T1000 (cell line): Measurements from ENCODE around the gene SIRPB2.
"Not testable (repeated sequence)": the region's sequence is repeated elsewhere in the genome, so short reads cannot be mapped to it uniquely, and the experiment has no call there.

Experiments used
- DNase-seq: peaks from one replicate; lab custom pipeline; 2025; ENCODE audit warnings: mixed read lengths; lab: John Stamatoyannopoulos, UW

The SIRPB2 gene

DNA sequence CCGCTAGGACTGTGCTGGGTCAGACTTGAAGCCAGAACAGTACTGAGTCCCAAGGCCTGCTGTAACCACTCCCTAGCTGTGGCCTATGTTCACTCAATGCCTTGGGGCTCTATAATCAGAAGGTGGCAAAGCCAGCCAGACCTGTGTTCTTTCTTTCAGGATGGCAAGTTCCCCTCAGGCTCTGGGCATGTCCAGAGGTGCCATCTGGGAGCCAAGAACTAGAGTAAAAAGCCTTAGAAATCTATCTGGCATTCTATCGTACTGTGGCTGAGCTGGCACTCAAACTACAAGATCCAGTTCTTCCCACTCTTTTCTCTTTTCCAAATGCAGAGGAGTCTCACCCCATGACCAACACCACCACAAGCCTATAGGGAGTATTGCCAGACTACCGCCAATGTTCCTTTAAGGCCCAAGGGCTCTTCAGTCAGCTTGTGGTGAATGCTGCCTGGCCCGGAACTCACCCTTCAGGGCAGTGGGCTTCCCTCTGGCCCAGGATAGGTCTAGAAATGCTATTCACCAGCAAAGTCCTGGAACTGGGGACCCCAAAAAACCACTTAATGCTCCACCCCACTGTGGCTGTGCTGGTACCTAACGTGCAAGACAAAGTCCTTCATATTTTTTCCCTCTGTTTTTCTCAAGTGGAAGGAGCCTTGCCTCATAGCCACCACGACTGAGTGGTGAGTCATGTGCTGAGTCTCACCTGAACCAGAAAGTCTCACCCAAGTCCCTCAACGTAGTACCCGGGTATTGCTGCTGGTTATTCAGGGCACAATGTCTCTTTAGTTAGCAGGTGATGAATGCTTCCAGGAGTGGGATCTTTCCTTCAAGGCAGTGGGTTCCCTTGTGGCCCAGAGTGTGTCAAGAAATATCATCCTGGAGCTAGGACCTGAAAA is 8.6 kb upstream of the SIRPB2 start:
- DNase-seq, result no peak

DNA sequence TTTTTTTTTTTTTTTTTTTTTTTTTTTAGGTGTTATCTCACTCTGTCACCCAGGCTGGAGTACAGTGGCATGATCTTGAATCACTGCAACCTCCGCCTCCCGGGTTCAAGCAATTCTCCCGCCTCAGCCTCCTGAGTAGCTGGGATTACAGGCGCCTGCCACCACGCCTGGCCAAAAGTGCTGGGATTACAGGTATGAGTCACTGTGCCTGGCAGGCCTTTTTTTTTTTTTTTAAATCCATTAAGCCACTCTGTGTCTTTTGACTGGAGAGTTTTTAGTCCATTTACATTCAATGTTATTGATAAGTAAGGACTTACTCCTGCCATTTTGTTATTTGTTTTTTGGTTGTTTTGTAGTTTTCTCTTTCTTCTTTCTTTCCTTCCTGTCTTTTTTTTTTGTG is 6.2 kb upstream of the SIRPB2 start:
- DNase-seq, result not testable (repeated sequence)

DNA sequence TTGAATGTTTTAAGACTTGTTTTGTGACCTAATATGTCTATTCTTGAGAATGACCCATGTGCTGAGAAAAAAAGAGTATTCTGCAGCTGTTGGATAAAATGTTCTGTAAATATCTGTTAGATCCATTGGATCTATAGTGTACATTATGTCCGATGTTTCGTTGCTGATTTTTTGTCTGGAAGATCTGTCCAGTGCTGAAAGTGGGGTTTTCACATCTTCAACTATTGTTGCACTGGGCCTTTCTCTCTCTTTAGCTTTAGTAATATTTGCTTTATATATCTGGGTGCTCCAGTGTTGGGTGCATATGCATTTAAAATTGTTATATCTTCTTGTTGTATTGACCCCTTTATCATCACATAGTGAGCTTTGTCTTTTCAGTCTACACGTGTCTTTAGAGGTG is 5.7 kb upstream of the SIRPB2 start:
- DNase-seq, result no peak

DNA sequence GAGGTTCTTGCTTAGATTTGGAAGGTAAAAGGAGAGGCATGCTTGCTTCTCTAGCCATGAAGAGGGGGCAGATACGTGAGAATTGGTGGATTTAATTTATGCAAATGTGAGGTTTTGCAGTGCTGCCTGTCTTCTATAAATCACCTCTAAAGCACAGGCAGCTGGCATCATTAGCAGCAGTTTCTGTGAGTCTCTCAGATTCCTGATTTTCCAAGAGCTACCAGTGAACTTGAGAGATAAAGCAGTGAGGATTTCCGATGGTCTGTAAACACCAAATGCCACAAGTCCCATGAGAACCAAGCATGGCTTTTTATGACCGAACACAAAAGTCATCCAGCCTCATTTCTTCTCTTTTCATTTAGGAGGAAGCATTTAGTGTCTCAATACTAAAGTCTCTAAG is 3.2 kb upstream of the SIRPB2 start:
- no peak for DNase-seq

DNA sequence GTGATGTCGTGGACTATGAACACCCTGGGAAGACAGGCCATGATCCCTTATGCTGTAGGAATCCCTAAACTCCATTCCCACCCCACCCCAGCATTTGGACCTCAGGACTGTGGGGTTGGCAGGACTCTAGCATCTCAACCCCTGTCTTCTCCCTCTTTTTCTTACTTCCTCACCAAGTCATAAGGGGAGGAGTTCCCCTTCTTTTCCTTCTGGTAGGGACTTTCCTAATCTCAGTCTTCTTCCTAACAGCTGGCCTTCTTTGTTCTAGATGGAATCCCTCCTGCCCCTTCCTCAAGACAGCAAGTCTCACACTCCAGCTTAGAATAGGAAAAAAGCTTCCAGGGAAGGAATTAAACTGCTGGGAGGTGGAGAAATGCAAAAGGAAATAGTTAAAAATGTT is 2.3 kb upstream of the SIRPB2 start:
- DNase-seq, result no peak

DNA sequence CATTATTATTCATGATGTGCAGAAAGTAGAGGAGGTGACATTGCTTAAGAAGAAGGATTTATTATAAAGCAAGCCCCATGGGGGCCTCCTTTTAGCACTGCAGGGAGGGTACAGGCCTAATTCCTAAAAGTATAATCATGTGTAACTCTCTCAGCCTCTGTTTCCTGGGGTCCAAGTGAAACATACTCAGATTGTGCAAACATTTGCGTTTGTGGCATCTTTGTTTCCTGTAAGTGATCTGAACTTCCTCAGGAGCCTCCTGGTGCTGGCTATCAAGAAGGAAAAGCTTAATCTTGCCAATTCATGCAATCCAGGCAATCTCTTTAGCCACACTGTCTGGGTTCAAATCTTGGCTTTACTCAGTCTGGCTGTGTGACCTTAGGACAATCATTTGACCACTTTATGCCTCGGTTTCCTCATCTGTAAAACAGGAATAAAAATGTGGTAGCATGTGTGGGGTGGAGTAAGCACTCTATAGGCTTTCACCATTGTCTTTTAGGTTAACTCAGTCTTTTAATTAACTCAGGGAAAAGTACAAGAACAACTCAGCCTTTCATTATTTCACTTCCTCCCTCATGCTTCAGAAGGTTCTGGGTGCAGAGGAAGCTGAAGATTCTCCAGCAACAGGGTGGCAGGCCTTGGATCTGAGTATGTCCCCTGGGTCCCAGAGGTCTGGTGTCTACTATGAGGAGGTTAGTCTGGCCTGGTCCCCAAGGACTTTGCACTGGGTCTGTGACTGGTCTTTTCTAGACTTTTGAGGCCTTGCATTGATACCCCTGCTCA is 831 bp upstream of the SIRPB2 start:
- no peak for DNase-seq

DNA sequence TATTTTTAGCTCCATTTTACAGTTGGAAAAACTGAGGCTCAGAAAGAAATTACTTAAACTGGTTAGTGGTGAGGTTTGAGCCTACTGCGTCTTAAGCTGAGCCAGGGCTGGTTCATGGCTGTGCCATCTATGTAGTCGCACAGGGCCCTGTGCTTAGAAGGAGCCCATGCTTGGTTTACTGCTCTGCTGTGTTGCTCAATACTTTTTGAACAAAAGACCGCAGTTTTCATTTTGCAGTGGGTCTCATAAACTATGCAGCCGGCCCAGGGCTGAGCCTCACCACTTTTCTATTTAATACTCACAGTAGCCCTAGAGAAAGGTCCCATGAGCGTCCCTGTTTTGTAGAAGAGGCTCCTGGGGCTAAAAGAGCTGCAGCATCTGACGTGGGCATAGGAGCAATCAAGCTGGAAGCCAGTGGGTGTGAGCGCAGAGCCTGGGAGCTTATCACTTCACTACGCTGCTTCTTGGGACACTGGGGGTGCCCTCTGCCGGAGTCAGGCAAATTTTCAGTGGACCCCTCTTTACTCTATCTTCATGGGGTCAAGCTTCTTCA is 501 bp downstream of the SIRPB2 start:
- DNase-seq, result no peak

DNA sequence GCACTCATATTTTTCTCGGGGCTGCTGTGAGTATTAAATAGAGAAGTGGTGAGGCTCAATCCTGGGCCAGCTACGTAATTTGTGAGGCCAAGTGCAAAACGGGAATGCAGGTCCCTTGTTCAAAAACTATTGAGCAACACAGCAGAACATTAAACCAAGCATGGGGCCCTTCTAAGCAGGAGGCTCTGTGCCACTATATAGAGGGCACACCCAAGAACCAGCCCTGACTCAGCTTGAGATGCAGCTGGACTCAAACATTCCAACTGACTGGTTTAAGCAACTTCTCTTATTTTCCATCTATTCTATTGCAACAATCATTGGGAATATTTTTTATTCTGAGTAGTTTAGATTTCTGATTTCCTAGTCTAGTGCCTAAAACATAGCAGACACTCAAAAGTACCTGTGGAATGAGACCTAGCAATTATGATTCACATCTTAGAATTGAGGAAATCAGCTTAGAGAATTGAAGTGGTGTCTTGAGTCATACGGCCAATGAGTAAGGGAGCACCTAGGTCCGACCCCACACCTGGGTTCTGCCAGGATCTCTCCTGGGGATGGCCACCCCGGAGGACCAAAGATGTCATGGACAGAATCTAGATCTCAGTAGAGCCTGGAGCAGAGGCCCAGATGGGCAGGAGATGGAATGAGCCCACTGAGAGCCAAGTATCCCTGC is 1.3 kb downstream of the SIRPB2 start:
- no peak for DNase-seq

DNA sequence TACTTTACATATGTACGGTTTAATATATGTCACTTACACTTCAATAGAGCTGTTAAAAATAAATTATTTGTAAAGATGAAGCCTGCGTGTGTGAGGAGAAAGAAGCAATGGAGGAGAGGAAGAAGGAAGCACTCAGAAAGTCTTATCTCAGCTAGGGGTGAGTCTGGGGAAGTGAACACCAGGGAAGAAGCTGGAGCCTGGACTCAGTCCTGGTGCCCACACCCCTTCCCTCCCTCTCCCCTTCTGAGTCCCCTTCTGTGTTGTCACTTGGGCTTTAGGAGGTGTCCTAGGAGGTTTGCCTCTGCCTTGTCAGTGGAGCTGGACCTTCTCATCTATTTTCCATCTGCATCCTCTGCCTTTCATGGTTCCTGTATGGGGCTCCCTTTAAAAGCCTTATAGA is 1.9 kb downstream of the SIRPB2 start:
- no peak for DNase-seq

DNA sequence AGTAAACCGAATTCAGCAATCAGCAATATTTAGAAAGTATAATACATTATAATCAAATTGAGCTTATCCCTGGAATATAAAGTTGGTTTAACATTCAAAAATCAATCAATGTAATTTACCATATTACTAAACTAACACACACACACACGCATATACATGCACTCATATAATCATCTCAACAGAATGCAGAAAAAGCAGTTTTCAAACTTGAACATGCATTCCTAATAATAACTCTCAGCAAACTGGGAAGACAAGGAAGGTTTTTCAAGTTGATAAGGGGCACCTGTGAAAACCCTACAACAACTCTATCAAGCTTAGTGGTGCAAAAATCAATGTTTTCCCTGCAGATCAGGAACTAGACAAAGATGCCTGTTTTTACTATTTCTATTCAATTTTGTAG is 4.7 kb downstream of the SIRPB2 start:
- DNase-seq, result no peak

DNA sequence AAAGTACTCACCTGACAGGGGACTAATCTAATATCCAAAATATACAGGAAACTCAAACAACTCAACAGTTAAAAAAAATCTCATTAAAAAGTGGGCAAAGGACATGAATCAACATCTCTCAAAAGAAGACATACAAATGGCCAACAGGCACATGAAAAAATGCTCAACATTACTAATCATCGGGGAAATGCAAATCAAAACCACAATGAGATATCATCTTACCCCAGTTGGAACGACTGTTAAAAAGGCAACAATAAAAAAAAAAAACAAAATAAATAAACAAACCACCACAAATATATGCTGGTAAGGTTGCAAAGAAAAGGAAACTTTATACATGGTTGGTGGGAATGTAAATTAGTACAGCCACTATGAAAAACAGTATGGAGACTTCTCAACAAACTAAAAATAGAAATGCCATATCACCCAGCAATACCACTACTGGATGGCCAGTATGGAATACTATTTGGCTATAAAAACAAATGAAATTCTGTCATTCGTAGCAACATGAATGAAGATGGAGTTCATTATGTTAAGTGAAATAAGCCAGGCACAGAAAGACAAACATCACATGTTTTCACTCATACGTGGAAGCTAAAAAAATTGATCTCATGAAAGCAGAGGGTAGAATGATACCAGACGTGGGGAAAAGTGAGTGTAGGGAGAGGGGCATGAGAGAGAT is 6.6 kb downstream of the SIRPB2 start:
- DNase-seq, result no peak

DNA sequence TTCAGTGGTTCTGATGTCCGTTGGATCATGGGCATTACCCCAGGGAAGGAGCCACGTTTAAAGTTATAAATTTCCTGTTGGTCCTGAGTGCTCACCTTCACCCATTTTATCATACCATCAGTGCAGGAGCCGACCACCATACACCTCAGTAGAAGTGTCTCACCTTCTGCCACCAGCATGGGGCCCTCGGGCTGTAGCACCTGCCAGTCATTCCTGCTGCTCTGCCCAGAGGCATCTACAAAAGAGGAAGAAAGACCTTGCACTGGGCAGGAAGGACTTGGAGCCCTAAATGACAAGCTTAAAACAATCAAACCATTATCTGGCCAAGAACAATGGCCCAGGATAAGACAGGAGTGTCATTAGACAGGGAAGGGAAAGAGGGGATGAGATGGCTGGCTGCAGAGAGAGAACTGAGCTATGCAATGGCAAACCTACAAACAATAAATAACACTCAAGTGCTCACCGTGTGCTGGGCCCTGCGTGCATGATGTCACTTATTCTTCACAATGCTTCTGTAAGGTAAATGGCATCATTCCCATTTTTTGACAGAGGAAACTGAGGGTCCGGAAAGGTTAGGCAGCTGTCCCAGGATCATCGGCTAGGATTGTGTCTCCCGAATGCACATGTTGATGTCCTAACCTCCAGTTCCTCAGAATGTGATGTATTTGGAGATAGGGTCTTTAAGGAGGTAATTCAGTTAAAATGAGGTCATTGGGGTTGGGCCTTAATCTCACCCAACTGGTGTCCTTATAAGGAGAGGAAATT is 11.2 kb downstream of the SIRPB2 start:
- DNase-seq, result no peak

DNA sequence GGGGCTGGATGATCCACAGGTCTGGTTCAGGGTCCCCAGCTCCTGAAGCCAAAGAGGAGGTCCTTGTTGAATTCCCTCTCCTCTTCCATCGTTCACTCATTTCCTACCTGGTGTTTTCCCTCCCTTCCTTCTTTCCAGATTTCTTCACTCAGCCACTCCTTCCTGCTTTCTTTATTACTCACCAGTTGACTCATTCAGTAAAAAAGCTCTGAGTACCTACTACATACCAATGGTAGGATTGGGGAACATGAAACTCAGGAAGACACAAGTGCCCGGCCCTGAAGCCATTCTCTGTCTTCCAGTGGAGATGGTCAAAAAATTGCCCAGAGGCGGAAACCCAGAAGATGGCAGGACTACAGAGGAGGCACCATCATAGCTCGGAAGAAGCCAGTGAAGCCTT is 12.7 kb downstream of the SIRPB2 start:
- peak; percentile 14 for DNase-seq

DNA sequence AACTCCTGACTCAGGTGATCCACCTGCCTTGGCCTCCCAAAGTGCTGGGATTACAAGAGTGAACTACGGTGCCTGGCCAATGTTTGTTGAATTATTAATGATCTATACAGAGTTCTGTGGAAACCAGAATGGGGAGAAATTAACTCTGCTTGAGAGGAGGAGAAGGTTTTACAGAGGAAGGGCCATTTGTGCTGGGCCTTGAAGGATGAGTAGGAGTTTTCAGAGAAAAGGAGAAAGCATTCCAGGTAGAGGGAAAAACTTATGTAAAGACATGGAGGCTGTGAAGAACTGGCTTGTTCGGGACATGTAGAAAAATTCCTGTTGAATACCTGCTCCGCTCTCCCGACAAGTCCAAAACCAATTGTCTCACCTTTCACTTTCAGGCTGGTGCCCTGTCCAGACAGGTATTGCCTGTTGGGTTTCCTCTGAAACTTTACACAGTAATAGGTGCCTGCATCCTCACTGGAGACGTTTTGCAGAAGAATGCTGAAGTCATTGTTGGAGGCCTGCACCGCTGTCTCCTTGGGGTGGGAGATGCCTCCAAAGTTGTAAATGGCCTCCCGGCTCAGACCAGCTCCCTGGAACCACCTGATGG is 13.2 kb downstream of the SIRPB2 start:
- no peak for DNase-seq

DNA sequence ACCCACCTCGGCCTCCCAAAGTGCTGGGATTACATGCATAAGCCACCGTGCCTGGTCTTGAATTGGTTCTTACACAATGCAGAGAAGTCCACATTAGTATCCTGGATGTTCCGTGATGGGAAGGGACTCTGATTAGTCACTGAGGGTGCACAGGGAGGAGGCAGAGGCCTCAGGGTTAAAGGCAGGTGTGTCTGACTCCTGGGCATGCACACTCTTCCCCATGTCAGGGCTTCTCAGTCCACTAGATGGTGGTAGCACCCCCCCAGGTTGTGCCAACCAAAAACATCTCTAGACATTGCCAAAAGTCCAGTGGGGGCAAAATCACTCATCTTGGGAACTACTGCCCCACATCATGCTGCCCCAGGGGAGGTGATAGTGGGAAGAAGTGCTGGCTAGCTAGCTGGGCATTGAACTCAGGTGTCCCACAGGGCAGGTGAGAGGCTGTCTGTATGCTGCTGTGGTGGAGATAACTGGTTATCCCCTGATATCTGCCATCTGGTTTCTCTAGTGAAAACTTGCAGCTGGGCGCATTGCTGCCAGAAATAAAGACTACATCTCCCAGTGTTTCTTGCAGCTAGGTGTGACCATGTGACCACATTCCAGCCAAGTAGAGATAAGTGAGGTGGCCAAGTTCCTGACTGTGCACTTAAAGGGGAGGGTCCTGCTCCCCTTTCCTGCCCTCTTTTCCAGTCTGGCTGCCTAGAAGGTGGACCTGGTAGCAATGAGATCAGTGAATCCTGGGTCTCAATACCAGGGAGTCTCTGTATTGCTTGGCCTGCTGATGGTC is 16.2 kb downstream of the SIRPB2 start:
- DNase-seq, result no peak

DNA sequence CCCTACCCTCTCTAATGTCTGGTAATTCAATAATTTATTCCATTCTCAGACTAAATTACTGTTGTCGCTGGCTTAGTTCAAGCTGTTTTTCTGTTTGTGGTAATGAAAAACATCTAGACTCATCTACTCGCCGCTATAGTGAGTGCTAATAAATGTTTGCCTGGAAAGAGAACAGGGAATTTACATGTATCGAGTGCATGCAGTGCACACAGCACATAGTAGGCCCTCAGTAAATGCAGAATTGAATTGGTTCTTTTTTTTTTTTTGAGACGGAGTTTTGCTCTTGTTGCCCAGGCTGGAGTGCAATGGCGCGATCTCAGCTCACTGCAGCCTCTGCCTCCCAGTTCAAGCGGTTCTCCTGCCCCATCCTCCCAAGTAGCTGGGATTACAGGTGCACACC is 16.9 kb downstream of the SIRPB2 start:
- no peak for DNase-seq

DNA sequence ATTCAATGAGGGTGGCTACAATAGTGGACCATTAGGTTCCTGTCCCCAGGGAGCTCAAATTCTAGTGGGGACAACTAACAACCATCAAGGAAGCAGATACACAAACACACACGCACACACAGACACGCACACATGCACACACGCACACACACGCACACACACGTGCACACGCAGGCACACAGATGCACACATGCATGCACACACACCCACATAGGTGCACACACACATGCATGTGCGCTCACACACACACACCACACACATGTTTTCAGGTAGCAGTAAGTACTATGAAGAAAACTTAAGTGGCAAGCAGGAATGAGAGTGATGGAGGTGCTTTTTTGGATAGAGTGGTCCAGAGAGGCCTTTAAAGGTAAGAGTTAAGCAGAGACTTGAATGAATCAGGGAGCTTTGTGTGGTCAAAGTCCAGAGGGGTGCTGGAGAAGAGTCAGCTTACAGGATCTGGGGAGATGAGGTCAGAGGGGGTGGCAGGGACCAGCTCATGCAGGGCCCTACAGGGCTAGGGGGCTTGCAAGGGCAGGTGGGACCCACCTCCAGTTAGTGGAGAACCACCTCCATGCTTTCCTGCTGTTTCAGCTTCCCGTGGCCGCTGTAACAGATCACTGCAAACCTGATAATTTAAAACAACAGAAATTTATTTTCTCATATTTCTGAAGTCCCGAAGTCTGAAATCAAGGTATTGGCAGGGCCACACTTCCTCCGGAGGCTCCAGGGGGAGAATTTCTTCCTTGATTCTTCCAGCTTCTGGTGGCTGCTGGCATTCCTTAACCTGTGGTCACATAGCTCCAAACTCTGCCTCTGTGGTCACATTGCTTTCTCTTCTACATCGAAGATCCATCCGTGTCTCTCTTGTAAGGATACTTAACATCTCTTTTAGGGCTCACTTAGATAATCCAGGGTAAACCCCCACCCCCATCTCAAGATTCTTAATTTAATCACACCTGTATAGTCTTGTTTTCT is 17.7 kb downstream of the SIRPB2 start:
- DNase-seq, result no peak

DNA sequence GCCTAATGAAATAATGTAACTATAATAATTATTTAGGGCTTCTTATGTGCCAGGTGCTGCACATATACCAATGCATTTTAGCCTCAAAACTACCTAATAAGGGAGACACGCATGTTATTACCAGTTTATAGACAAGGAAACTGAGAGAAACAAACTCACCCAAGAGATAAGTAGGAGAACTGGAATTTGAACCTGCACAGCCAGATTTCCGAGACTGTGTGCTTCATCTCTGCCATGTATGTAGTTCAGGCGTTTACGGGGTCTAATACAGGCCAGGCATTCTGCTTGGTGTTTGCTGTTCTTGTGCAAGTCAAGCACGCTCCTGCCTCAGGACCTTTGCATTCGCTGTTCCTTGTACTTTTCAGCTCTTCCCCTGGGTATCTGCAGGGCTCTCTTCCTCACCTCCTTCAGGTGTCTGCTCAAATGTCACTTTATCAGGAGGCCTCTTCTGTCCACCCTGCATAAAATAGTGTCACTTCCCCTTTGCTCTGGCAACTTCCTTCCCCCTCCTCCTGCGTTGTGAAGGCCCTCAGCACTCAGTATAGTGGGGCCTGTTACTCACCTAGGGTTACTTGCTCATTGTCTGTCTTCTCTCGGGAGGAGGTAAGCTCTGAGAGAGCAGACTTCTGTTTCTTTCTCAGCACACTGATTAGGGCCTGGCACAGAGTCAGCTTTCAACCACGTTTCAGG is 18.5 kb downstream of the SIRPB2 start:
- no peak for DNase-seq
